CD4-positive, CD25-positive, alpha-beta regulatory T cell (primary cell): Measurements from ENCODE around the gene ITGA4. TPM values are rescaled to one million over a fixed set of nuclear protein-coding genes. Genes with fewer than 3 reads are reported as not detected.

Experiments
- ATAC-seq, 2 donors: fragments of 150-1000 bp; cut with Tn5 transposase; one replicate each; pipeline ENCODE4 v1.10.0; 2021; ENCODE audit warnings: low read depth in 2 of 2, moderate number of reproducible peaks in 2 of 2, moderate library complexity in 1 of 2
- DNase-seq, 3 donors: peaks; one replicate each; pipeline versions ENCODE4 v3.0.0 to v3.0.0-alpha.2; 2012 to 2022; ENCODE audit warnings: mixed read lengths in 1 of 3
- H3K27ac ChIP-seq: one replicate; pipeline ENCODE4 v1.7.0; 2013; ENCODE audit warnings: mild to moderate bottlenecking, low read length; ENCODE audit not compliant: insufficient read depth, poor library complexity, severe bottlenecking
- H3K27me3 ChIP-seq: one replicate; pipeline ENCODE4 v1.7.0; 2013; ENCODE audit warnings: low read length; ENCODE audit not compliant: control insufficient read depth, insufficient read depth
- H3K36me3 ChIP-seq: one replicate; pipeline ENCODE4 v1.7.0; 2013; ENCODE audit warnings: mild to moderate bottlenecking, low read length, moderate library complexity; ENCODE audit not compliant: control insufficient read depth, insufficient read depth
- H3K4me1 ChIP-seq: 2 replicates; pipeline ENCODE4 v1.7.0; 2013; ENCODE audit warnings: mild to moderate bottlenecking, low read length; ENCODE audit not compliant: insufficient read depth, control insufficient read depth, poor library complexity, severe bottlenecking
- H3K4me3 ChIP-seq: one replicate; pipeline ENCODE4 v1.7.0; 2013; ENCODE audit warnings: low read depth, mild to moderate bottlenecking, low read length, moderate library complexity
- H3K9me3 ChIP-seq, 2 experiments: 1 replicate in 1 of 2; 2 replicates in 1 of 2; pipeline ENCODE4 v1.7.0; 2013; ENCODE audit warnings: low read length in 2 of 2, mild to moderate bottlenecking in 1 of 2, moderate library complexity in 1 of 2; ENCODE audit not compliant: control insufficient read depth in 2 of 2
- H3K27ac Mint-ChIP-seq, 3 donors: one replicate each; pipeline ENCODE4 v1.8.0; 2020 to 2022; ENCODE audit warnings: mild to moderate bottlenecking in 3 of 3, mixed read lengths in 3 of 3, moderate library complexity in 2 of 3
- H3K27me3 Mint-ChIP-seq: one replicate; pipeline ENCODE4 v1.8.0; 2022; ENCODE audit warnings: mild to moderate bottlenecking, mixed read lengths
- H3K36me3 Mint-ChIP-seq: one replicate; pipeline ENCODE4 v1.8.0; 2020; ENCODE audit warnings: mixed read lengths
- H3K4me1 Mint-ChIP-seq, 4 donors: one replicate each; pipeline ENCODE4 v1.8.0; 2020 to 2022; ENCODE audit warnings: mixed read lengths in 4 of 4, mild to moderate bottlenecking in 1 of 4
- H3K4me3 Mint-ChIP-seq, 4 donors: one replicate each; pipeline ENCODE4 v1.8.0; 2020 to 2022; ENCODE audit warnings: mild to moderate bottlenecking in 4 of 4, mixed read lengths in 4 of 4, moderate library complexity in 3 of 4
- H3K9me3 Mint-ChIP-seq, 7 donors: one replicate each; pipeline ENCODE4 v1.8.0; 2020 to 2022; ENCODE audit warnings: mixed read lengths in 7 of 7, mild to moderate bottlenecking in 3 of 7, moderate library complexity in 2 of 7
- polyA plus RNA-seq, 4 donors: library from polyadenylated mRNA; unstranded; fragments of 300-500 nt; fragmentation: Illumina TruSeq; gene quantifications; one replicate each; pipeline ENCODE4 v1.2.3, GENCODE V29; 2021
- total RNA-seq: library from RNA; stranded (reverse); gene quantifications from one replicate; pipeline ENCODE4 v1.2.3, GENCODE V29; 2022

Gene ITGA4
- total and polyA plus RNA-seq, 5 donors from 2014 or later: 18.8 to 86.0 (median 56.7) TPM

GRCh38 chr2:181461056-181461997 is 4.1 kb downstream of the ITGA4 start:
- Histone ChIP-seq H3K9me3 (no peaks in the 10 kb centered on the region), H3K4me1 (peaks cover 42% of the 10 kb centered on the region), H3K27ac (peak overlapping the region; percentile 81), H3K27me3 (no peaks in the 10 kb centered on the region), H3K36me3 (peaks cover 2% of the 10 kb centered on the region), H3K4me3 (peak overlapping the region; percentile 94)
- DNase-seq (peak in 1 of 3 donors; percentile 33), ATAC-seq (no peak)
- Mint-ChIP-seq H3K27ac (peak overlapping the region; percentile 22 to 95 (median 63)), H3K36me3 (no peaks in the 10 kb centered on the region), H3K4me3 (peak overlapping the region; percentile 89 to 96 (median 94)), H3K9me3 (no peaks in the 10 kb centered on the region), H3K4me1 (peaks cover 39 to 74% (median 43%) of the 10 kb centered on the region in 4 donors), H3K27me3 (peaks cover 4% of the 10 kb centered on the region)

- Histone ChIP-seq H3K27ac (peak overlapping the region; percentile 81), H3K9me3 (no peaks in the 10 kb centered on the region), H3K36me3 (peaks cover 2% of the 10 kb centered on the region), H3K4me1 (peaks cover 36% of the 10 kb centered on the region), H3K4me3 (peak overlapping the region; percentile 94), H3K27me3 (no peaks in the 10 kb centered on the region)
- H3K27me3 Mint-ChIP-seq: peaks cover 4% of the 10 kb centered on the region
- DNase-seq (peak in 1 of 3 donors; percentile 58), ATAC-seq (peak in 1 of 2 donors; percentile 11)
- peak overlapping the region in 2 of 3 donors; percentile 13 to 20 for H3K27ac Mint-ChIP-seq
- no peaks in the 10 kb centered on the region for H3K36me3 Mint-ChIP-seq
- peaks cover 34 to 71% (median 40%) of the 10 kb centered on the region in 4 donors for H3K4me1 Mint-ChIP-seq
- peak overlapping the region; percentile 61 to 96 (median 72) for H3K4me3 Mint-ChIP-seq
- no peaks in the 10 kb centered on the region for H3K9me3 Mint-ChIP-seq
These were observed 4.8 kb downstream of the ITGA4 start for GRCh38 chr2:181462033-181462432.

GRCh38 chr2:181463588-181463987 is 6.4 kb downstream of the ITGA4 start:
- H3K27ac ChIP-seq: peak overlapping the region; percentile 81
- Mint-ChIP-seq H3K27me3 (peaks cover 4% of the 10 kb centered on the region), H3K4me1 (peaks cover 34 to 78% (median 39%) of the 10 kb centered on the region in 4 donors), H3K36me3 (no peaks in the 10 kb centered on the region), H3K4me3 (peak overlapping the region; percentile 4 to 96 (median 66)), H3K27ac (peak overlapping the region; percentile 20 to 72 (median 50)), H3K9me3 (no peaks in the 10 kb centered on the region)
- H3K9me3 ChIP-seq: no peaks in the 10 kb centered on the region
- H3K36me3 ChIP-seq: peaks cover 2% of the 10 kb centered on the region
- peak overlapping the region; percentile 94 for H3K4me3 ChIP-seq
- ATAC-seq (no peak), DNase-seq (no peak)
- peaks cover 33% of the 10 kb centered on the region for H3K4me1 ChIP-seq
- no peaks in the 10 kb centered on the region for H3K27me3 ChIP-seq

- Histone ChIP-seq H3K36me3 (peaks cover 2% of the 10 kb centered on the region), H3K4me1 (peaks cover 33% of the 10 kb centered on the region), H3K27ac (peak overlapping the region; percentile 81), H3K9me3 (no peaks in the 10 kb centered on the region), H3K27me3 (no peaks in the 10 kb centered on the region), H3K4me3 (peak overlapping the region; percentile 52)
- ATAC-seq: no peak
- Mint-ChIP-seq H3K4me3 (peak overlapping the region in 3 of 4 donors; percentile 33 to 35 (median 34)), H3K27me3 (peaks cover 4% of the 10 kb centered on the region), H3K9me3 (no peaks in the 10 kb centered on the region), H3K4me1 (peaks cover 29 to 75% (median 35%) of the 10 kb centered on the region in 4 donors), H3K36me3 (peaks cover 3% of the 10 kb centered on the region), H3K27ac (peak overlapping the region in 2 of 3 donors; percentile 10 to 95)
- no peak for DNase-seq
These were observed 7.8 kb downstream of the ITGA4 start for GRCh38 chr2:181464966-181465365.

GRCh38 chr2:181465676-181466375 is 8.6 kb downstream of the ITGA4 start:
- DNase-seq: no peak
- peak overlapping the region; percentile 52 for H3K4me3 ChIP-seq
- H3K4me1 ChIP-seq: peaks cover 37% of the 10 kb centered on the region
- Mint-ChIP-seq H3K36me3 (peaks cover 3% of the 10 kb centered on the region), H3K9me3 (no peaks in the 10 kb centered on the region), H3K4me3 (peak overlapping the region in 2 of 4 donors; percentile 22 to 33), H3K27me3 (peaks cover 4% of the 10 kb centered on the region), H3K27ac (peak overlapping the region in 1 of 3 donors; percentile 95), H3K4me1 (peaks cover 32 to 73% (median 34%) of the 10 kb centered on the region in 4 donors)
- no peaks in the 10 kb centered on the region for H3K27me3 ChIP-seq
- H3K9me3 ChIP-seq: no peaks in the 10 kb centered on the region
- ATAC-seq: no peak
- H3K36me3 ChIP-seq: peaks cover 2% of the 10 kb centered on the region
- peak overlapping the region; percentile 59 for H3K27ac ChIP-seq

- H3K4me1 ChIP-seq: peaks cover 33% of the 10 kb centered on the region
These were observed 9.7 kb downstream of the ITGA4 start for GRCh38 chr2:181466661-181467576.

More at GRCh38 chr2:181466661-181467576, 9.7 kb downstream of the ITGA4 start:
- H3K36me3 ChIP-seq: peaks cover 2% of the 10 kb centered on the region
- no peaks in the 10 kb centered on the region for H3K27me3 ChIP-seq
- DNase-seq (peak; percentile 53 to 84 (median 63)), ATAC-seq (peak; percentile 48 to 53)
- Mint-ChIP-seq H3K27me3 (peaks cover 4% of the 10 kb centered on the region), H3K4me3 (peak overlapping the region in 3 of 4 donors; percentile 13 to 65 (median 46)), H3K4me1 (peaks cover 42 to 78% (median 45%) of the 10 kb centered on the region in 4 donors), H3K27ac (peak overlapping the region in 1 of 3 donors; percentile 63), H3K9me3 (no peaks in the 10 kb centered on the region), H3K36me3 (peaks cover 3% of the 10 kb centered on the region)
- no peaks in the 10 kb centered on the region for H3K9me3 ChIP-seq
- peak overlapping the region; percentile 49 for H3K4me3 ChIP-seq
- H3K27ac ChIP-seq: peak overlapping the region; percentile 62
